Uterus (tissue), 2 donors: Measurements from ENCODE around the gene RWDD1.

Experiments
- CTCF ChIP-seq, 4 experiments: fragments of 200-600 bp in 2 of 4; fragments of 450-650 bp in 2 of 4; sonication (generic) in 2 of 4; IDR thresholded peaks; one replicate each; pipeline ENCODE4 v1.5.1; 2016 to 2019; ENCODE audit warnings: antibody characterized with exemption in 4 of 4, mild to moderate bottlenecking in 2 of 4, moderate library complexity in 1 of 4
- POLR2A ChIP-seq, 2 donors: fragments of 450-650 bp; IDR thresholded peaks; one replicate each; pipeline ENCODE4 v1.6.1; 2016; ENCODE audit warnings: antibody characterized with exemption in 2 of 2, mild to moderate bottlenecking in 1 of 2, moderate library complexity in 1 of 2

DNA sequence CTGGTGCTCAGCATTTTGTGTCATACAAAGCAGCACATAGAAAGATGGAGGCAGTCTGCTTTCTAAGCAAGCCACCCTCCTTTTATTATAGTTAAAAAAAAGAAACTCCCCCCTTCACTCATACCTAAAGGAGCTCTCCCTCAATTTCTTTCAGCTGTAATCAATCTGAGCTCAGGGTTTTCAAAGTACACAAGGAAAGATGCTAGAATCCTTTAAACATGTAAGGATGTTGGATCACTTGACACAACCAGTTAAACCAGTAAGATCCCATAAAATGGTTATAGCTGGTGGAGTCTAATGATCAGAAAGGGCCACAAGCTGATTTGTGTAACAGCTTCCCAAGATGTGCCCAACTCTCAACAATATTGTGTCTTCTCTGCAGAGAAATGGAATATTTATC, 17.9 kb upstream of the RWDD1 start, which contains the start of gene CALHM4:
- TF ChIP-seq CTCF (IDR thresholded peaks at IDR 0.05) (no peak), POLR2A (IDR thresholded peaks at IDR 0.05) (no peak)
